Jurkat, Clone E6-1 (cell line): ENCODE results near the gene MCEE.
A peak's percentile ranks its signal among the peaks of the same experiment; 100 is the strongest.
"Not testable (repeated sequence)": the region's sequence is repeated elsewhere in the genome, so short reads cannot be mapped to it uniquely, and the experiment has no call there.

Experiments used
- DNase-seq: peaks from one replicate; pipeline ENCODE4 v3.0.0-alpha.2; 2011; ENCODE audit warnings: low read depth, low spot score
- H3K4me3 ChIP-seq: 2 replicates; pipeline ENCODE4 v1.5.1; 2011; ENCODE audit warnings: mild to moderate bottlenecking, low read length, control low read depth, moderate library complexity

Gene MCEE

DNA sequence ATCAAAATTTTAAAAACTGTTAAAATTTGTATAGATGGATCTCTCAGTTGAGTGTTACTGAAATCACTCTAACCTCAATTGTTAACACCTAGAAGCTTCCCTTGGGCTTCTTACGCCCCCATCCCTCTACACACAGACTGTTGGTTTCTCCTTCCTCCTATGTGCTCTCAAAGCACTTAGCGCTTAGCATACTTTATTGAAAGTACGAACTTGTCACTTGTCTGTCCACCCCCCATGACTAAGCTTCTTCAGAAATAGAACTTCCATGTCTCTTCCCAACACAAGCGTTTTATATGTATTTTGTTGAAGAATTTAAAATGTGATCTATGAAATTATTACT, 846 bp upstream of the MCEE start:
- DNase-seq, result peak; percentile 46
- peak overlapping the region; percentile 91 for H3K4me3 ChIP-seq

DNA sequence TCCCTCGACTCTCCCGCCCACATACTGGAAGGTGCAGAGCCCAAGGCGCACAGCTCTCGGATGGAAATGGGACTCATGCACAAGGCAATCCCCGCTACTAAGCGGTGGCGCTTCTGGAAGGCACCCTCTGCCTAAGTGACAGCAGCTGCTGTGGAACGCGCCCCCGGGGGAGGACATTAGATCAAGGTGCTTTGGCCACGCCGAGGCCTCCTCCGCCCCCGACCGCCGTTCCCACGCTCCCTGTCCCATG, 202 bp downstream of the MCEE start:
- peak overlapping the region; percentile 91 for H3K4me3 ChIP-seq
- peak; percentile 46 for DNase-seq

- DNase-seq, result no peak
- H3K4me3 ChIP-seq, result peak overlapping the region; percentile 91
Measured at GRCh38 chr2:71129114-71129901, 721 bp downstream of the MCEE start.

DNA sequence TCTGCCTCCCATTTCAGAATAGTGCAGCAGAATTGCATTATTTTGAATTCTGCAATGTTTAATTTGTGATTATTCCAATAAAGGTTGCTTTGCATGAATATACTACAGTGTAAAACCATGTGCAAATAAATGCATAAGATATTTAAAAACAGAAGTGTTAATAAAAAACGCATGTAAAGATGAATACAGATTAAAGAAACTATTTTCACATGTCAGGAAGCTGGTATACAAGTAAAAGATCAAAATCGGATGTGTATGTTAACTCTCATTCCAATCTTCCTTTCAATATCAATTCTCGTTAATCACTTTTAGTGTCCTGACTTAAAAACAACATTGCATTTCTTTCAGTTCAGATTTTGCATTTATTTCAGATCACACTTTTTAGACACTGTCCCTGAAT, 3.1 kb downstream of the MCEE start:
- H3K4me3 ChIP-seq, result no peak overlapping the region
- DNase-seq, result no peak

DNA sequence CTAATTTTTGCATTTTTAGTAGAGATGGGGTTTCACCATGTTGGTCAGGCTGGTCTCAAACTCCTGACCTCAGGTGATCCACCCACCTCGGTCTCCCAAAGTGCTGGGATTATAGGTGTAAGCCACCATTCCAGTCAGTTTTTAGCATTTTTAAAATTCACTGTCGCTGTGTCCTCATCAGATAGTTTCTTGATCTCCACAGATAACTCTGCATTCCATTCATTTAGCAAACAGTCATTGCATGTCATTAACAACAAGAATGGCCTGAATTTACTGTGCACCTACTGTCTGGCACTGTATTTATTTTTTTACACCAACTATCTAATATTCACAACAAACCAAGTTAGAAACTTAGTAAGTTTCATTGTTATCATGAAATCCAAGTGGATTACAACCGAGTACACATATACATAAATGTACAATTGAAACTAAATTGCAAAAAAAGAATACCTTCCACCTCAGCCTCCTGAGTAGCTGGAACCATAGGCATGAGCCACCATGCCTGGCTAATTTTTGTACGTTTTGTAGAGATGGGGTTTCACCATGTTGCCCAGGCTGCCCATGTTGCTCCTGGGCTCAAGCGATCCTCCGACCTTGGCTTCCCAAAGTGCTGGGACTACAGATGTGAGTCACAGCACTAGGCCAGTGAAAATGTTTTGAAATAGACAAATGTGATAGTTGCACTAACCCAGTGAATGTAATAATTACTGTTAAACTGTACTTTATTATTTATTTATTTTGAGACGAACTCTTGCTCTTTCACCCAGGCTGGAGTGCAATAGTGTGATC, 4.3 kb downstream of the MCEE start:
- no peak overlapping the region for H3K4me3 ChIP-seq
- no peak for DNase-seq

DNA sequence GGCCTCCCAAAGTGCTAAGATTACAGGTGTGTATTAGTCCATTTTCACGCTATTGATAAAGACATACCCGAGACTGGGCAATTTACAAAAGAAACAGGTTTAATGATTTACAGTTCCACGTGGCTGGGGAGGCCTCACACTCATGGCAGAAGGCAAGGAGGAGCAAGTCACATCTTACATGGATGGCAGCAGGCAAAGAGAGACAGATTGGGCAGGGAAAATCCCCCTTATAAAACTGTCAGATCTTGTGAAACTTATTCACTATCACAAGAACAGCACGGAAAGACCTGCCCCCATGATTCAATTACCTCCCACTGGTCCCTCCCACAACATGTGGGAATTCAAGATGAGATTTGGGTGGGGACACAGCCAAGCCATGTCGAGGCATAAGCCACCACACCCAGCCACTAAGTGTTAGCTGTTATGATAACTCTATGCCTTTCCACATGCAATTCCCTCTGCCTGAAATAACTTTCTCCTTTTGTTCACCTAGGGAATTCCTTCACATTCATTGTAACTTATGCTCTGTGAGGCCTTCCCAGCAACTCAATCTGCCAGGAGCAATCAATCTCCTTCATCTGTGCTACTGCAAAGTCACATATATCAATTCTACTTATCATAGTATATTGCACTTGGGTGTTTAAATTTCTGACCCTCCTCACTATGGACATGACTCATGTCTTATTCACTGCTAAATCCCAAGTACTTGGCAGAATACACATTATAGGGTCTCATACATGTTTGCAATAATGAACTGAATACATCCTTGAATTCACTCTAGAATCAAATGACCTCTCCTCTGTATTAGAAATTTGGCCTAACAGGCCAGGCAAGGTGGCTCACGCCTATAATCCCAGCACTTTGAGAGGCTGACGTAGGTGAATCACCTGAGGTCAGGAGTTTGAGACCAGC, 7.4 kb downstream of the MCEE start:
- no peak for DNase-seq
- H3K4me3 ChIP-seq, result no peak overlapping the region

DNA sequence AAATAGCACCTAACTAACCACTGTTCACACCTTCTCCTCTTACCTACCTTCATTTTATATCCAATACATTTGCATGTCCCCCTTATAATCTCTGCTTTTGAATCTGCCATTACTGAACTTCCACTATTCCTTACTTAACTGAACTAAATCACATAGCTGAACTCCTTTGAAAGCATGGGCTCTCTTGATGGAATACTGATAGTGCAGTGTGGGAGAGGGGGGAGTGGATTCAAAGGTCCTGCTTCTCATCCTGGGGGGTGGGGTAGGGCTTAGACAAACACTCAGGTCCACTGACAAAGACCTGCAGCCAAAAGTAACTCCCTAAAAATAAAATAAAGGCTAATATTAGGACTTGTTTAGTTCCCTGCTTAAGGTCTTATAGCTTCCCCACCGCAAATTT, 8.6 kb downstream of the MCEE start:
- no peak overlapping the region for H3K4me3 ChIP-seq
- no peak for DNase-seq

DNA sequence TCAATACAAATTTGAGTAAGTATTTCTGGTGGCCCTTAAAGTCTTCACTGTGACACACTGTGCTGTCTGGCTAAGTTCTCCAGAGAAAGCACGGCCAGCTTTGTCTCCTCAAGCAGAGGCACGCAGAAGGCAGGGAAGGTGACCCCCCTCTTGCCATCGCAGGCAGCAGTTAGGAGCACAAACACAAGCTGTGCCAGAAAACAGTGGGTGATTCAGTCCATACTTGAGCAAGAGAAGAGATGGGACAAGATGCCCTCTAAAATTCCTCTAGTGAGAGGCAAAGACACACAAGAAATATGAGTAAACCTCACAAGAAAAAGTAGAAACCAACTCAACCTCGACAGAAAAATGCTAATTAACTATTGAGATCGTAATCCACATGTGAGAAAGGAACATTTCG, 9.8 kb downstream of the MCEE start:
- no peak for DNase-seq
- no peak overlapping the region for H3K4me3 ChIP-seq

GRCh38 chr2:71117063-71117462, 13.0 kb downstream of the MCEE start:
- H3K4me3 ChIP-seq, result no peak overlapping the region
- no peak for DNase-seq

GRCh38 chr2:71113843-71114242, 16.2 kb downstream of the MCEE start:
- no peak for DNase-seq
- H3K4me3 ChIP-seq, result no peak overlapping the region

DNA sequence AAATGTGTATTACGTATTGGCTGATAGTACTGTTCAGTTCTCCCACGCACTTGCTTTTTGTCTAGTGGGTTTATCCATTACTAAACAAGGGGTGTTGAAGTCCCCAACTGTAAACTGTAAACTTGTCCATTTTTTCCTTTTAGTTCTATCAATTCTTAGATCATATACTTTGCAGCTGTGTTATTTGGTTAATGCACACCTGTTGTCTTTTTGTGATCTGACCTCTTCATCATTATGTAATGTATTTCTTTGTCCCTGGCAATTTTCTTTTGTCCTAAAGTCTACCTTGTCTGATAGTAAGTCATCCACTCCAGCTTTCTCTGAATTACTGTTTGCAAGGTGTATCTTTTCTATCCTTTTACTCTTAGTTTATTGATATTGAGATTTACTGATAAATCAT, 21.9 kb downstream of the MCEE start:
- no peak overlapping the region for H3K4me3 ChIP-seq

DNA sequence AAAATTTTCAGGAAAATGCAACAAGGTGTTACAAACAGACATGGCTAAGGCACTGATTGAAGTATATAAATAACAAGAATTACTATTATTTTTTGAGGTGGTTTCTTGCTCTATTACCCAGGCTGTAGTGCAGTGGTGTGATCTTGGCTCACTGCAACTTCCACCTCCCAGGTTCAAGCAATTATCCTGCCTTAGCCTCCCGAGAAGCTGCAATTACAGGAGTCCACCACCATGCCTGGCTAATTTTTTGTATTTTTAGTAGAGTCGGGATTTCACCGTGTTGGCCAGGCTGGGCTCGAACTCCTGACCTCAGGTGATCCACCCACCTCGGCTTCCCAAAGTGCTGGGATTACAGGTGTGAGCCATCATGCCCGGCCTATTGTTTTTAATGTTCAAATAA, 23.6 kb downstream of the MCEE start:
- H3K4me3 ChIP-seq, DNase-seq: not testable (repeated sequence)

More for the DNA sequence above, 21.9 kb downstream of the MCEE start:
- DNase-seq, result no peak

- no peak overlapping the region for H3K4me3 ChIP-seq
- no peak for DNase-seq
Measured at GRCh38 chr2:71103809-71104208, 26.2 kb downstream of the MCEE start.

GRCh38 chr2:71102981-71103681, 26.9 kb downstream of the MCEE start:
- no peak overlapping the region for H3K4me3 ChIP-seq
- no peak for DNase-seq

DNA sequence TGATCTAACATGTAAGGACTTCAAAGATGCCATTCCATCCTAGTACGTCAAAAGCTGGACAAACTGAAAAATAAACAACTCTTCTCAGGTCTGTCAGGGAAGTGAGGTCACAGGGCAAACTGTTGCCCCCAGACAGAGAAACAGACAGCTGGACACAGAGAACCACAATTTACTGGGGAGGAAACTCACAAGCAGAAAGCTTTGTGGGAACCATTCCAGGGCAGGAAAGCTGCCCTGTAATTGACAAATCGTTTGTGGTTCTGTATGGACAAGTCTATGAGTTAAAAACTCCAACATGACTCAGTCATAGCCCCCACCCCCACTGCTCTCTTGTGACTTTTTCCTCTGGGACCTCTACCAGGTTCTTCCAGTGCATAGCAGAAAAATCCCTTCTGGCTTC, 28.4 kb downstream of the MCEE start:
- DNase-seq, result no peak
- H3K4me3 ChIP-seq, result no peak overlapping the region

GRCh38 chr2:71100195-71100964, 29.6 kb downstream of the MCEE start:
- no peak overlapping the region for H3K4me3 ChIP-seq
- DNase-seq, result peak; percentile 39

- not testable (repeated sequence) for H3K4me3 ChIP-seq, DNase-seq
Measured at GRCh38 chr2:71092491-71093260, 37.4 kb downstream of the MCEE start.

- H3K4me3 ChIP-seq, DNase-seq: not testable (repeated sequence)
Measured at GRCh38 chr2:71091808-71092207, 38.2 kb downstream of the MCEE start.
